Measurements from ENCODE around the gene SNTA1. TPM values are rescaled to one million over a fixed set of nuclear protein-coding genes. Genes with fewer than 3 reads are reported as not detected.

The SNTA1 gene
- total RNA-seq, 1 donor from 2014 or later: 68.1 TPM

GRCh38 chr20:33362898-33363297 is 80.7 kb downstream of the SNTA1 start:
- DNase-seq (ENCODE audit: low spot score): no peak
- Mint-ChIP-seq H3K36me3 (ENCODE audit: low read depth) (peaks cover 48% of the 10 kb centered on the region), H3K4me3 (ENCODE audit: unreplicated experiment) (no peak overlapping the region), H3K9me3 (ENCODE audit: low read depth) (no peaks in the 10 kb centered on the region), H3K27ac (ENCODE audit: unreplicated experiment) (no peak overlapping the region), H3K4me1 (ENCODE audit: low read depth) (no peaks in the 10 kb centered on the region), H3K27me3 (ENCODE audit: low read depth) (no peaks in the 10 kb centered on the region)
- TF ChIP-seq, protein P1, sequence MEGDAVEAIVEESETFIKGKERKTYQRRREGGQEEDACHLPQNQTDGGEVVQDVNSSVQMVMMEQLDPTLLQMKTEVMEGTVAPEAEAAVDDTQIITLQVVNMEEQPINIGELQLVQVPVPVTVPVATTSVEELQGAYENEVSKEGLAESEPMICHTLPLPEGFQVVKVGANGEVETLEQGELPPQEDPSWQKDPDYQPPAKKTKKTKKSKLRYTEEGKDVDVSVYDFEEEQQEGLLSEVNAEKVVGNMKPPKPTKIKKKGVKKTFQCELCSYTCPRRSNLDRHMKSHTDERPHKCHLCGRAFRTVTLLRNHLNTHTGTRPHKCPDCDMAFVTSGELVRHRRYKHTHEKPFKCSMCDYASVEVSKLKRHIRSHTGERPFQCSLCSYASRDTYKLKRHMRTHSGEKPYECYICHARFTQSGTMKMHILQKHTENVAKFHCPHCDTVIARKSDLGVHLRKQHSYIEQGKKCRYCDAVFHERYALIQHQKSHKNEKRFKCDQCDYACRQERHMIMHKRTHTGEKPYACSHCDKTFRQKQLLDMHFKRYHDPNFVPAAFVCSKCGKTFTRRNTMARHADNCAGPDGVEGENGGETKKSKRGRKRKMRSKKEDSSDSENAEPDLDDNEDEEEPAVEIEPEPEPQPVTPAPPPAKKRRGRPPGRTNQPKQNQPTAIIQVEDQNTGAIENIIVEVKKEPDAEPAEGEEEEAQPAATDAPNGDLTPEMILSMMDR (IDR thresholded peaks at IDR 0.05): no peak

DNA sequence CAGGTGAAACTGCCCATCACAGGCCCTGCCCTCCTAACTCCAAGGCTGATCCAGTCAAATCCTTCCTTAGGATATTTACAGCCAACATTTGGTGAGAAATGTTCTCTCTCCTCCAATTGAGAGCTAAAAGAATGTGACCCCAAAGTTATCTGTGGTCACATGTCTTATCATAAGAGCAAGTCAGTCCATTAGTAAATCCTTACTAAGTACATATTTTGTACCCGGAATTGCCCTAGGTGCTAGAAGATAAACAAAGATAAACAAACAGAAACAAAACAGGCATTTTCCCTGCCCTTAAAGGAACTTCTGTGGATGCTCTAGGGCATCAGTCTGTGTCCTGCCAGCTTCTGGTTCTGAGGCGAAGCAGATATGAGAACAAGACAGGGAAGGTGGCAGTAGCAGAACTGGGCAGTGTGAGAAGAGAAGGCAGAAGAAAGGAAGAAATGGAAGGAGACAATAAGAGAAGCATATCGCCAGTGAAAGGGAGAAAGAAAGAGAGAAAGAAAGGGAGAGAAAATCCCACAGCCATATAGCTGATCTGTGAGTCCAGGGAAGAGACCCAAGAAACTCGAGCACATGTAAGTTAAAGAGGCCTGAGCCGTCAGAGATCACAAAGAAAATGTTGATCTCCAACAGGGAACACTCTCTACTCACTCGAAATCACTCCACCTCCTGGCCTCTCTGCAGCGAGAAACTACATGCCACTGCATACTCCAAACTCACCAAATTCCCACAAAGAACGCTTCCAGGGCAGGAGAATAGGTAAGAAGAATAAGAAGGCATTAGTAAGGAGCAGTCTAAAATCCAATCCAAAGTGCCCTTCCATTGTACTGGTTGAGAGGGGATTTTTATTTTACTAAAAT is 83.9 kb downstream of the SNTA1 start:
- no peak overlapping the region for H3K4me3 Mint-ChIP-seq (ENCODE audit: unreplicated experiment)
- H3K27ac Mint-ChIP-seq (ENCODE audit: unreplicated experiment): no peak overlapping the region
- peaks cover 43% of the 10 kb centered on the region for H3K36me3 Mint-ChIP-seq (ENCODE audit: low read depth)
- no peak for DNase-seq (ENCODE audit: low spot score)
- no peaks in the 10 kb centered on the region for H3K4me1 Mint-ChIP-seq (ENCODE audit: low read depth)
- no peaks in the 10 kb centered on the region for H3K9me3 Mint-ChIP-seq (ENCODE audit: low read depth)
- TF ChIP-seq, protein P1 (IDR thresholded peaks at IDR 0.05): no peak
- no peaks in the 10 kb centered on the region for H3K27me3 Mint-ChIP-seq (ENCODE audit: low read depth)

Other genes with a start within 250 kb of the SNTA1 start
- not detected in 3 replicates for gene BPIFA3, start 226.4 kb downstream of the SNTA1 start, total RNA-seq
- not detected in 3 replicates for gene BPIFA1, start 207.8 kb downstream of the SNTA1 start, total RNA-seq
- not detected in 3 replicates for gene BPIFB1, start 160.5 kb downstream of the SNTA1 start, total RNA-seq
- gene CDK5RAP1, start 42.2 kb downstream of the SNTA1 start, total RNA-seq: 21.7 to 28.3 TPM (median 26.1 TPM) in 3 replicates
- 14.7 to 23.6 TPM (median 23.5 TPM) in 3 replicates for gene CBFA2T2, start 46.3 kb upstream of the SNTA1 start, total RNA-seq
- gene C20orf144, start 218.6 kb upstream of the SNTA1 start, total RNA-seq: 0.10 to 0.17 TPM in 2 of 3 replicates, not detected in the other
- gene ACTL10, start 223.2 kb upstream of the SNTA1 start, total RNA-seq: 0.60 to 2.5 TPM (median 2.3 TPM) in 3 replicates
- 23.5 to 35.5 TPM (median 32.5 TPM) in 3 replicates for gene NECAB3, start 230.7 kb upstream of the SNTA1 start, total RNA-seq
- 7.5 to 17.0 TPM (median 7.6 TPM) in 3 replicates for gene E2F1, start 242.6 kb upstream of the SNTA1 start, total RNA-seq

Data from chondrocyte (in vitro differentiated cells).